Stomach (tissue), 9 donors: ENCODE results near the gene CD320. TPM values are rescaled to one million over a fixed set of nuclear protein-coding genes. Genes with fewer than 3 reads are reported as not detected.
"Not testable (repeated sequence)": the region's sequence is repeated elsewhere in the genome, so short reads cannot be mapped to it uniquely, and the experiment has no call there.

Source experiments
- DNase-seq, 2 donors: peaks; one replicate each; pipeline versions ENCODE4 v3.0.0 to v3.0.0-alpha.2; 2013 to 2019
- H3K27ac ChIP-seq, 5 donors: fragments of 200-600 bp in 4 of 5; sonication (generic) in 4 of 5; one replicate each; pipeline ENCODE4 v1.5.1; 2013 to 2019; ENCODE audit warnings: mild to moderate bottlenecking in 1 of 5, moderate library complexity in 1 of 5
- H3K27me3 ChIP-seq, 3 donors: fragments of 200-600 bp; sonication (generic); one replicate each; pipeline ENCODE4 v1.5.1; 2017 to 2019; ENCODE audit warnings: mixed run types in 1 of 3
- H3K36me3 ChIP-seq, 4 donors: fragments of 200-600 bp; sonication (generic); 1 replicate in 3 of 4; 2 replicates in 1 of 4; pipeline ENCODE4 v1.5.1; 2016 to 2019
- H3K4me1 ChIP-seq, 4 donors: fragments of 200-600 bp; sonication (generic); one replicate each; pipeline ENCODE4 v1.5.1; 2016 to 2019
- H3K4me3 ChIP-seq, 4 donors: fragments of 200-600 bp; sonication (generic) in 3 of 4; one replicate each; pipeline ENCODE4 v1.5.1; 2016 to 2019; ENCODE audit warnings: mild to moderate bottlenecking in 1 of 4
- H3K9me3 ChIP-seq, 4 donors: fragments of 200-600 bp; sonication (generic); one replicate each; pipeline ENCODE4 v1.5.1; 2016 to 2019
- CTCF ChIP-seq, 7 experiments: fragments of 450-650 bp in 4 of 7; fragments of 200-600 bp in 3 of 7; sonication (generic) in 3 of 7; IDR thresholded peaks; one replicate each; pipeline ENCODE4 v1.5.1; 2016 to 2019; ENCODE audit warnings: antibody characterized with exemption in 7 of 7, control low read depth in 2 of 7, mild to moderate bottlenecking in 1 of 7
- EP300 ChIP-seq: sonication (generic); formaldehyde crosslinking; IDR thresholded peaks from one replicate; pipeline ENCODE4 v1.6.1; 2017; ENCODE audit warnings: antibody characterized with exemption
- POLR2A ChIP-seq, 4 donors: fragments of 450-650 bp; IDR thresholded peaks; one replicate each; pipeline ENCODE4 v1.6.1; 2016; ENCODE audit warnings: antibody characterized with exemption in 4 of 4, control low read depth in 2 of 4, mild to moderate bottlenecking in 1 of 4, moderate library complexity in 1 of 4
- POLR2AphosphoS5 ChIP-seq, 3 donors: sonication (generic); formaldehyde crosslinking; IDR thresholded peaks; one replicate each; pipeline ENCODE4 v1.6.1; 2016; ENCODE audit warnings: antibody characterized with exemption in 3 of 3
- WGBS, 5 donors: extraction: QIAGEN DNeasy Blood & Tissue Kit in 3 of 5; methylation state at CpG; one replicate each; pipeline versions ENCODE4 v1.1.5 to v1.1.7; 2013 to 2018; 5-methylcytosine and 5-hydroxymethylcytosine counted together
- intact Hi-C: fragments of 100-400 bp; cut with DNase I; formaldehyde crosslinking; loops from one replicate; pipeline ENCODE4 v1.15.1; 2023; ENCODE audit warnings: low total_unique reads
- polyA plus RNA-seq, 3 donors: library from polyadenylated mRNA; stranded (reverse); fragments of 200-250 nt; gene quantifications; one replicate each; pipeline ENCODE4 v1.2.3, GENCODE V29; 2013
- total RNA-seq, 5 donors: library from RNA; depleted of rRNA; stranded (reverse); fragments of >200 nt; gene quantifications; one replicate each; pipeline versions ENCODE4 v1.1.0 to v1.2.3, GENCODE V29; 2014 to 2016
- donor health status: healthy with polysubstance abuse.
- donor health status: Bipolar disorder and iron deficiency.
- donor health status: healthy.

CD320 gene
- total and polyA plus RNA-seq, 8 donors: 13.0 to 108 (median 22.6) TPM

- no peaks in the 10 kb centered on the region for H3K9me3 ChIP-seq
- H3K4me1 ChIP-seq: peaks cover 0 to 12% (median 11%) of the 10 kb centered on the region in 4 donors
- WGBS, 5 donors: 43 to 82% (median 62%) methylated on average over 3 of the region's 3 CpGs
- no peak for DNase-seq
- H3K27me3 ChIP-seq: no peaks in the 10 kb centered on the region
- intact Hi-C loops: no loop called here
- H3K36me3 ChIP-seq: no peaks in the 10 kb centered on the region
- peak overlapping the region in 2 of 5 donors; percentile 69 to 78 for H3K27ac ChIP-seq
- TF ChIP-seq EP300: no peak
- TF ChIP-seq POLR2A (IDR thresholded peaks at IDR 0.05): no peak
- TF ChIP-seq POLR2AphosphoS5 (IDR thresholded peaks at IDR 0.05): no peak
- no peak for TF ChIP-seq CTCF (IDR thresholded peaks at IDR 0.05)
- no peak overlapping the region for H3K4me3 ChIP-seq
These were observed 38.4 kb downstream of the CD320 start for GRCh38 chr19:8269724-8270123.

- no peaks in the 10 kb centered on the region for H3K27me3 ChIP-seq
- H3K9me3 ChIP-seq: no peaks in the 10 kb centered on the region
- no peak overlapping the region for H3K27ac ChIP-seq
- H3K4me3 ChIP-seq: no peak overlapping the region
- H3K36me3 ChIP-seq: peaks cover 0 to 20% (median 16%) of the 10 kb centered on the region in 4 donors
- TF ChIP-seq CTCF (IDR thresholded peaks at IDR 0.05): no peak
- no peak for TF ChIP-seq EP300
- TF ChIP-seq POLR2AphosphoS5 (IDR thresholded peaks at IDR 0.05): no peak
- no peak for TF ChIP-seq POLR2A (IDR thresholded peaks at IDR 0.05)
- intact Hi-C loops: no loop called here
- DNase-seq: no peak
- H3K4me1 ChIP-seq: peaks cover 0 to 14% (median 11%) of the 10 kb centered on the region in 4 donors
- 76 to 84% (median 81%) methylated on average over 3 of the region's 3 CpGs for WGBS, 5 donors
These were observed 42.3 kb downstream of the CD320 start for GRCh38 chr19:8265872-8266271.

- H3K4me3 ChIP-seq, DNase-seq, H3K27me3 ChIP-seq, H3K9me3 ChIP-seq, H3K27ac ChIP-seq: not testable (repeated sequence)
- intact Hi-C loops: loop anchor here (5.0 kb wide), 1 partner anchor 53 kb away; no protein-coding TSS in a partner anchor
- H3K36me3 ChIP-seq: peaks cover 4 to 31% (median 18%) of the 10 kb centered on the region in 4 donors
- 82 to 96% (median 87%) methylated on average over 4 of the region's 4 CpGs for WGBS, 5 donors
- peaks cover 0 to 14% (median 7%) of the 10 kb centered on the region in 4 donors for H3K4me1 ChIP-seq
These were observed 43.9 kb downstream of the CD320 start for GRCh38 chr19:8264248-8264647.

GRCh38 chr19:8262431-8262830 lies 45.7 kb downstream of the CD320 start:
- Histone ChIP-seq H3K4me3 (no peak overlapping the region), H3K27me3 (no peaks in the 10 kb centered on the region), H3K36me3 (peaks cover 7 to 49% (median 30%) of the 10 kb centered on the region in 4 donors), H3K4me1 (peaks cover 0 to 7% (median 0%) of the 10 kb centered on the region in 4 donors), H3K9me3 (no peaks in the 10 kb centered on the region), H3K27ac (no peak overlapping the region)
- WGBS, 5 donors: 83 to 98% (median 88%) methylated on average over 6 of the region's 6 CpGs
- peak; percentile 3 to 9 for DNase-seq
- intact Hi-C loops: loop anchor here (5.0 kb wide), 1 partner anchor 55 kb away; no protein-coding TSS in a partner anchor
- TF ChIP-seq POLR2AphosphoS5 (IDR thresholded peaks at IDR 0.05): no peak
- TF ChIP-seq POLR2A (IDR thresholded peaks at IDR 0.05): no peak
- TF ChIP-seq CTCF (IDR thresholded peaks at IDR 0.05): no peak
- TF ChIP-seq EP300: no peak

- Histone ChIP-seq H3K36me3 (peaks cover 11 to 54% (median 35%) of the 10 kb centered on the region in 4 donors), H3K9me3 (no peaks in the 10 kb centered on the region), H3K4me1 (peaks cover 0 to 7% (median 0%) of the 10 kb centered on the region in 4 donors), H3K27ac (no peak overlapping the region), H3K27me3 (no peaks in the 10 kb centered on the region), H3K4me3 (no peak overlapping the region)
- intact Hi-C loops: loop anchor here (5.0 kb wide), 1 partner anchor 55 kb away; no protein-coding TSS in a partner anchor
- DNase-seq: peak in 1 of 2 donors; percentile 23
- TF ChIP-seq POLR2A (IDR thresholded peaks at IDR 0.05): no peak
- TF ChIP-seq POLR2AphosphoS5 (IDR thresholded peaks at IDR 0.05): no peak
- TF ChIP-seq CTCF (IDR thresholded peaks at IDR 0.05): no peak
- no peak for TF ChIP-seq EP300
- WGBS, 5 donors: 82 to 93% (median 87%) methylated on average over 11 to 14 of the region's 14 CpGs
These were observed 46.3 kb downstream of the CD320 start for GRCh38 chr19:8261881-8262280.
